ENCODE results near the gene RNF212. TPM values are rescaled to one million over a fixed set of nuclear protein-coding genes. Genes with fewer than 3 reads are reported as not detected.

RNF212 gene
- total and polyA plus RNA-seq, 2 experiments from 2014 or later = 17.0 to 20.6 TPM

DNA sequence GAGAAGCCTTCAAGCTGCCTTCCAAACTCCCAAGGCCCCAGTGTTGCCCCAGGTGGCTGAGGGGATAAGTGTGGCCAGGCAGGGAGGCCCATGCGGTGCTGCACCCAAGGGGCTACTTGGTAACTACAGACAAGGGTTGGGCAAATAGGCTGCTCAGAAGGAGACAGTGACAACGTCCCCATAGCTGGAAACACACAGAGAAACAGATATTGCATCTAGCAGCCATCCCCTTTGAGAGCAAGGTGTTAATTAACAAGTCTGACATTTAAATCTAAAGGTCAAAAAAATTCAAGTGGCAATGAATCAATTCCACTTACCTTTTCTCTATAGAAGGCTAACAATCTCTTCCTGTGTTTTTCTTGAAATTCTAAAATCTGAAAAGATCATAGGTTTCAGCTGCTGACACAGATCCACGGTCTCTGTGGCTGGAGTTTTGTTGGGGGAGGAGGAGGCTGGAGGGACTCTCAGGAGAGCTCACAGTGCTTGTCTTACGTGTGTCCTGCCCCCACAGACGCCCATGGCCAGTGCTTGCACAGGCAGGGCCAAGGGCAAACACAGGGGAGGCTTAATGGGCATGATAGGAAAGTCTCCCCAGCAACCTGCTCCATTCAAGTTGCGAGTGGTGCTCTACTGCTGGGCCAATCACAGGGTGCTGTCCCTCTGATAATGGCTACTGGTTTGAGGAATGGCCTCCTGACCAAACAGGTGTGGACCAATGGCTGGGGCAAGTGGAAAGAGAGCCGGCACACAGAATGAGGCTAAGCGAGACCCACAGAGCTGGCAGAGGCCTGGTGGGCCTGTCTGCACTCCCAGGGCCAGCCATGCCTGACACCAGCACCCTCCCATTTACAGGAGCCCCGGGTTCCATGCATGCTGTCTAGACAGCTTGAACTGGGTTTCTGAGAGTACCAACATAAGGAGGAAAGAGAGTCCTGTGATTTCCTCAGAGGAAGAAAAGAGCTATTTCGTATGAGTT is 22.6 kb downstream of the RNF212 start:
- H3K27me3 Mint-ChIP-seq (ENCODE audit: insufficient read depth, low read depth, poor library complexity) = peaks cover 6% of the 10 kb centered on the region
- no peak overlapping the region for H3K27ac ChIP-seq (ENCODE audit: low read depth)
- H3K36me3 Mint-ChIP-seq (ENCODE audit: low read depth) = peaks cover 19% of the 10 kb centered on the region
- H3K4me2 ChIP-seq = no peak overlapping the region
- no peaks in the 10 kb centered on the region for H3K4me1 ChIP-seq (ENCODE audit: insufficient read depth)
- H4K20me1 ChIP-seq (replicated peaks; ENCODE audit: insufficient read depth) = no peaks in the 10 kb centered on the region
- TF ChIP-seq EZH2phosphoT487 (IDR thresholded peaks at IDR 0.05; ENCODE audit: unreplicated experiment) (no peak), ZNF331 (CRISPR knock-in tag; IDR thresholded peaks at IDR 0.05; ENCODE audit: low read depth) (no peak), EZH2 (IDR thresholded peaks at IDR 0.05; ENCODE audit: low read depth, unreplicated experiment) (no peak), STAT1 (IDR thresholded peaks at IDR 0.05; ENCODE audit: unreplicated experiment) (no peak), CREB1 (CRISPR knock-in tag; IDR thresholded peaks at IDR 0.05; ENCODE audit: low read depth) (no peak), JUNB (IDR thresholded peaks at IDR 0.05; ENCODE audit: unreplicated experiment) (no peak), ZNF114 (CRISPR knock-in tag; IDR thresholded peaks at IDR 0.05) (no peak), POLR2AphosphoS5 (IDR thresholded peaks at IDR 0.05; ENCODE audit: low read depth) (no peak), NANOG (IDR thresholded peaks at IDR 0.05; ENCODE audit: borderline replicate concordance) (no peak)
- TF ChIP-seq, protein P1, sequence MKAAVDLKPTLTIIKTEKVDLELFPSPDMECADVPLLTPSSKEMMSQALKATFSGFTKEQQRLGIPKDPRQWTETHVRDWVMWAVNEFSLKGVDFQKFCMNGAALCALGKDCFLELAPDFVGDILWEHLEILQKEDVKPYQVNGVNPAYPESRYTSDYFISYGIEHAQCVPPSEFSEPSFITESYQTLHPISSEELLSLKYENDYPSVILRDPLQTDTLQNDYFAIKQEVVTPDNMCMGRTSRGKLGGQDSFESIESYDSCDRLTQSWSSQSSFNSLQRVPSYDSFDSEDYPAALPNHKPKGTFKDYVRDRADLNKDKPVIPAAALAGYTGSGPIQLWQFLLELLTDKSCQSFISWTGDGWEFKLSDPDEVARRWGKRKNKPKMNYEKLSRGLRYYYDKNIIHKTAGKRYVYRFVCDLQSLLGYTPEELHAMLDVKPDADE (IDR thresholded peaks at IDR 0.05) = no peak
- TF ChIP-seq, protein P2, sequence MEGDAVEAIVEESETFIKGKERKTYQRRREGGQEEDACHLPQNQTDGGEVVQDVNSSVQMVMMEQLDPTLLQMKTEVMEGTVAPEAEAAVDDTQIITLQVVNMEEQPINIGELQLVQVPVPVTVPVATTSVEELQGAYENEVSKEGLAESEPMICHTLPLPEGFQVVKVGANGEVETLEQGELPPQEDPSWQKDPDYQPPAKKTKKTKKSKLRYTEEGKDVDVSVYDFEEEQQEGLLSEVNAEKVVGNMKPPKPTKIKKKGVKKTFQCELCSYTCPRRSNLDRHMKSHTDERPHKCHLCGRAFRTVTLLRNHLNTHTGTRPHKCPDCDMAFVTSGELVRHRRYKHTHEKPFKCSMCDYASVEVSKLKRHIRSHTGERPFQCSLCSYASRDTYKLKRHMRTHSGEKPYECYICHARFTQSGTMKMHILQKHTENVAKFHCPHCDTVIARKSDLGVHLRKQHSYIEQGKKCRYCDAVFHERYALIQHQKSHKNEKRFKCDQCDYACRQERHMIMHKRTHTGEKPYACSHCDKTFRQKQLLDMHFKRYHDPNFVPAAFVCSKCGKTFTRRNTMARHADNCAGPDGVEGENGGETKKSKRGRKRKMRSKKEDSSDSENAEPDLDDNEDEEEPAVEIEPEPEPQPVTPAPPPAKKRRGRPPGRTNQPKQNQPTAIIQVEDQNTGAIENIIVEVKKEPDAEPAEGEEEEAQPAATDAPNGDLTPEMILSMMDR (conservative IDR thresholded peaks at IDR 0.05; ENCODE audit: low read depth in 2 of 2) = no peak
- TF ChIP-seq, protein P3, sequence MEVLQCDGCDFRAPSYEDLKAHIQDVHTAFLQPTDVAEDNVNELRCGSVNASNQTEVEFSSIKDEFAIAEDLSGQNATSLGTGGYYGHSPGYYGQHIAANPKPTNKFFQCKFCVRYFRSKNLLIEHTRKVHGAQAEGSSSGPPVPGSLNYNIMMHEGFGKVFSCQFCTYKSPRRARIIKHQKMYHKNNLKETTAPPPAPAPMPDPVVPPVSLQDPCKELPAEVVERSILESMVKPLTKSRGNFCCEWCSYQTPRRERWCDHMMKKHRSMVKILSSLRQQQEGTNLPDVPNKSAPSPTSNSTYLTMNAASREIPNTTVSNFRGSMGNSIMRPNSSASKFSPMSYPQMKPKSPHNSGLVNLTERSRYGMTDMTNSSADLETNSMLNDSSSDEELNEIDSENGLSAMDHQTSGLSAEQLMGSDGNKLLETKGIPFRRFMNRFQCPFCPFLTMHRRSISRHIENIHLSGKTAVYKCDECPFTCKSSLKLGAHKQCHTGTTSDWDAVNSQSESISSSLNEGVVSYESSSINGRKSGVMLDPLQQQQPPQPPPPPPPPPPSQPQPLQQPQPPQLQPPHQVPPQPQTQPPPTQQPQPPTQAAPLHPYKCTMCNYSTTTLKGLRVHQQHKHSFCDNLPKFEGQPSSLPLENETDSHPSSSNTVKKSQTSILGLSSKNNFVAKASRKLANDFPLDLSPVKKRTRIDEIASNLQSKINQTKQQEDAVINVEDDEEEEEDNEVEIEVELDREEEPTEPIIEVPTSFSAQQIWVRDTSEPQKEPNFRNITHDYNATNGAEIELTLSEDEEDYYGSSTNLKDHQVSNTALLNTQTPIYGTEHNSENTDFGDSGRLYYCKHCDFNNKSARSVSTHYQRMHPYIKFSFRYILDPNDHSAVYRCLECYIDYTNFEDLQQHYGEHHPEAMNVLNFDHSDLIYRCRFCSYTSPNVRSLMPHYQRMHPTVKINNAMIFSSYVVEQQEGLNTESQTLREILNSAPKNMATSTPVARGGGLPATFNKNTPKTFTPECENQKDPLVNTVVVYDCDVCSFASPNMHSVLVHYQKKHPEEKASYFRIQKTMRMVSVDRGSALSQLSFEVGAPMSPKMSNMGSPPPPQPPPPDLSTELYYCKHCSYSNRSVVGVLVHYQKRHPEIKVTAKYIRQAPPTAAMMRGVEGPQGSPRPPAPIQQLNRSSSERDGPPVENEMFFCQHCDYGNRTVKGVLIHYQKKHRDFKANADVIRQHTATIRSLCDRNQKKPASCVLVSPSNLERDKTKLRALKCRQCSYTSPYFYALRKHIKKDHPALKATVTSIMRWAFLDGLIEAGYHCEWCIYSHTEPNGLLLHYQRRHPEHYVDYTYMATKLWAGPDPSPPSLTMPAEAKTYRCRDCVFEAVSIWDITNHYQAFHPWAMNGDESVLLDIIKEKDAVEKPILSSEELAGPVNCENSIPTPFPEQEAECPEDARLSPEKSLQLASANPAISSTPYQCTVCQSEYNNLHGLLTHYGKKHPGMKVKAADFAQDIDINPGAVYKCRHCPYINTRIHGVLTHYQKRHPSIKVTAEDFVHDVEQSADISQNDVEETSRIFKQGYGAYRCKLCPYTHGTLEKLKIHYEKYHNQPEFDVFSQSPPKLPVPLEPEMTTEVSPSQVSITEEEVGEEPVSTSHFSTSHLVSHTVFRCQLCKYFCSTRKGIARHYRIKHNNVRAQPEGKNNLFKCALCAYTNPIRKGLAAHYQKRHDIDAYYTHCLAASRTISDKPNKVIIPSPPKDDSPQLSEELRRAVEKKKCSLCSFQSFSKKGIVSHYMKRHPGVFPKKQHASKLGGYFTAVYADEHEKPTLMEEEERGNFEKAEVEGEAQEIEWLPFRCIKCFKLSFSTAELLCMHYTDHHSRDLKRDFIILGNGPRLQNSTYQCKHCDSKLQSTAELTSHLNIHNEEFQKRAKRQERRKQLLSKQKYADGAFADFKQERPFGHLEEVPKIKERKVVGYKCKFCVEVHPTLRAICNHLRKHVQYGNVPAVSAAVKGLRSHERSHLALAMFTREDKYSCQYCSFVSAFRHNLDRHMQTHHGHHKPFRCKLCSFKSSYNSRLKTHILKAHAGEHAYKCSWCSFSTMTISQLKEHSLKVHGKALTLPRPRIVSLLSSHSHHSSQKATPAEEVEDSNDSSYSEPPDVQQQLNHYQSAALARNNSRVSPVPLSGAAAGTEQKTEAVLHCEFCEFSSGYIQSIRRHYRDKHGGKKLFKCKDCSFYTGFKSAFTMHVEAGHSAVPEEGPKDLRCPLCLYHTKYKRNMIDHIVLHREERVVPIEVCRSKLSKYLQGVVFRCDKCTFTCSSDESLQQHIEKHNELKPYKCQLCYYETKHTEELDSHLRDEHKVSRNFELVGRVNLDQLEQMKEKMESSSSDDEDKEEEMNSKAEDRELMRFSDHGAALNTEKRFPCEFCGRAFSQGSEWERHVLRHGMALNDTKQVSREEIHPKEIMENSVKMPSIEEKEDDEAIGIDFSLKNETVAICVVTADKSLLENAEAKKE (CRISPR knock-in tag; IDR thresholded peaks at IDR 0.05) = no peak
- TF ChIP-seq, protein P4, sequence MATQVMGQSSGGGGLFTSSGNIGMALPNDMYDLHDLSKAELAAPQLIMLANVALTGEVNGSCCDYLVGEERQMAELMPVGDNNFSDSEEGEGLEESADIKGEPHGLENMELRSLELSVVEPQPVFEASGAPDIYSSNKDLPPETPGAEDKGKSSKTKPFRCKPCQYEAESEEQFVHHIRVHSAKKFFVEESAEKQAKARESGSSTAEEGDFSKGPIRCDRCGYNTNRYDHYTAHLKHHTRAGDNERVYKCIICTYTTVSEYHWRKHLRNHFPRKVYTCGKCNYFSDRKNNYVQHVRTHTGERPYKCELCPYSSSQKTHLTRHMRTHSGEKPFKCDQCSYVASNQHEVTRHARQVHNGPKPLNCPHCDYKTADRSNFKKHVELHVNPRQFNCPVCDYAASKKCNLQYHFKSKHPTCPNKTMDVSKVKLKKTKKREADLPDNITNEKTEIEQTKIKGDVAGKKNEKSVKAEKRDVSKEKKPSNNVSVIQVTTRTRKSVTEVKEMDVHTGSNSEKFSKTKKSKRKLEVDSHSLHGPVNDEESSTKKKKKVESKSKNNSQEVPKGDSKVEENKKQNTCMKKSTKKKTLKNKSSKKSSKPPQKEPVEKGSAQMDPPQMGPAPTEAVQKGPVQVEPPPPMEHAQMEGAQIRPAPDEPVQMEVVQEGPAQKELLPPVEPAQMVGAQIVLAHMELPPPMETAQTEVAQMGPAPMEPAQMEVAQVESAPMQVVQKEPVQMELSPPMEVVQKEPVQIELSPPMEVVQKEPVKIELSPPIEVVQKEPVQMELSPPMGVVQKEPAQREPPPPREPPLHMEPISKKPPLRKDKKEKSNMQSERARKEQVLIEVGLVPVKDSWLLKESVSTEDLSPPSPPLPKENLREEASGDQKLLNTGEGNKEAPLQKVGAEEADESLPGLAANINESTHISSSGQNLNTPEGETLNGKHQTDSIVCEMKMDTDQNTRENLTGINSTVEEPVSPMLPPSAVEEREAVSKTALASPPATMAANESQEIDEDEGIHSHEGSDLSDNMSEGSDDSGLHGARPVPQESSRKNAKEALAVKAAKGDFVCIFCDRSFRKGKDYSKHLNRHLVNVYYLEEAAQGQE (IDR thresholded peaks at IDR 0.05; ENCODE audit: unreplicated experiment) = no peak
- H2AFZ ChIP-seq = no peak overlapping the region
- H3K79me2 ChIP-seq (replicated peaks; ENCODE audit: insufficient read depth) = no peaks in the 10 kb centered on the region
- H3K9me2 ChIP-seq (ENCODE audit: insufficient read depth) = no peaks in the 10 kb centered on the region
- no peak overlapping the region for H3K27ac Mint-ChIP-seq
- H3F3A ChIP-seq (replicated peaks; ENCODE audit: low read depth) = no peaks in the 10 kb centered on the region
- no peak for DNase-seq (ENCODE audit: low spot score)
- H3K36me3 ChIP-seq (ENCODE audit: insufficient read depth) = no peaks in the 10 kb centered on the region
- H3K4me1 Mint-ChIP-seq = peaks cover 8% of the 10 kb centered on the region; the same call in 2 of the 3 replicates
- no peaks in the 10 kb centered on the region for H3K27me3 ChIP-seq (ENCODE audit: insufficient read depth)
- ATAC-seq = no peak
- H3K4me3 Mint-ChIP-seq = no peak overlapping the region
- H3K9me3 Mint-ChIP-seq = peaks cover 28% of the 10 kb centered on the region
- H3K4me3 ChIP-seq = no peak overlapping the region

All from GM23338 (cell line).